ENCODE results near the gene RPL19.
A peak's percentile ranks its signal among the peaks of the same experiment; 100 is the strongest.
"Not testable (repeated sequence)": the region's sequence is repeated elsewhere in the genome, so short reads cannot be mapped to it uniquely, and the experiment has no call there.

Gene RPL19

DNA sequence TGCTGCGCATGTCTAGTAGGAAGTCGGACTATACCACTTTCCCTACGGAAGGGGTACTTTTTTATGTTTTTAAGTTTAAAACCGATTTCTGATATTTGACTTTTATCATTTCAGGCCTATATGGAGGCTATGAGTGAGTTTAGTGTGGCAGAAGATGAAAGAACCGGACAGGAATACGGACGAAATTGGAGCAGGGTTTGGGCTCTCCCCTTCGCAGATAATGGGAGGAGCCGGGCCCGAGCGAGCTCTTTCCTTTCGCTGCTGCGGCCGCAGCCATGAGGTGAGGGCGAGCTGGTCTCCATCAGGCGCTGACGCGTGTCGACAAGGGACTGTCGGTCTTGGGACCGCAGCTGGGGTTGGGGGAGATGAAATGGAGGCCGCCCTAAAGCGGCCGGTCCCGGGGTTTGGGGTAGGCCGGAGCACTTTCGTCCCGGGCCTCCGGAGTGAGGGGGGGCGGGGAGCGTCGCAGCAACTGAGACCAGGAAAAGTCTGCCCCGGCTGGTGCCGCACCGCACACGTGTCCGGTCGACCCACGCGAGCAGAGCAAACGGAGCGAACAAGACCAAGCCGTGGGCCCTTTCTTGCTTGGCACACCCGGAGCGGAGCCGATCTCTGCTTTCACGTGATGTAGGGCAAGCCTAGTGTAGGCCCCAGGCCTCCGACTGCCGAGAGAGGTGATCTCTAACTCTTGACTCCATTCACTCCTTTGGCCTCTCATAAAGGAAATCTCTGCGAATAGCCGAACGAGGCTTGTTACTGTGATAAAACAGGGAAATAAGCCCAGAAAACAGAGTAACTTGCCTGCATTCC lies at the start of gene RPL19:
Gene RPL19, plus strand, starts transcription at position 214 of the 810 bp plus-strand sequence. Its CDS starts 62 bp downstream, at position 276.
- DNase-seq = peak; percentile 84

DNA sequence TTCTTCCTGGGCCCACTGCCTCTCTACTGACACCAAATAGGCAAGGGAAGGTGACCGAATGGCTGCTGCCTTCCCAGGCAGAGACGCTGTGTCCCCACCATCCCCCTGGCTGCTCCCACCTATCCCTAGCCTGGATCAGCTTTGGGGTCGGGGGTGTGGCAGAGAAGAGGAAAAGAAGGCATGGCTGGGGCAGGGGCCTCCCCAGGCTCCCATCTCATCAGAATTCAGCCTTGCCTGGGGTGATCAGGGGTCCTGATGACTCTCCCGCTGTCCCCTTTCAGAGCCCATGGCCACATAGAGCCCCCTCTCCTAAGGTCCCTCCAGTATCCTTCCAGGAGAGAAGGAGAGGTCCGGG lies 49.3 kb upstream of the RPL19 start:
- no peak for DNase-seq

DNA sequence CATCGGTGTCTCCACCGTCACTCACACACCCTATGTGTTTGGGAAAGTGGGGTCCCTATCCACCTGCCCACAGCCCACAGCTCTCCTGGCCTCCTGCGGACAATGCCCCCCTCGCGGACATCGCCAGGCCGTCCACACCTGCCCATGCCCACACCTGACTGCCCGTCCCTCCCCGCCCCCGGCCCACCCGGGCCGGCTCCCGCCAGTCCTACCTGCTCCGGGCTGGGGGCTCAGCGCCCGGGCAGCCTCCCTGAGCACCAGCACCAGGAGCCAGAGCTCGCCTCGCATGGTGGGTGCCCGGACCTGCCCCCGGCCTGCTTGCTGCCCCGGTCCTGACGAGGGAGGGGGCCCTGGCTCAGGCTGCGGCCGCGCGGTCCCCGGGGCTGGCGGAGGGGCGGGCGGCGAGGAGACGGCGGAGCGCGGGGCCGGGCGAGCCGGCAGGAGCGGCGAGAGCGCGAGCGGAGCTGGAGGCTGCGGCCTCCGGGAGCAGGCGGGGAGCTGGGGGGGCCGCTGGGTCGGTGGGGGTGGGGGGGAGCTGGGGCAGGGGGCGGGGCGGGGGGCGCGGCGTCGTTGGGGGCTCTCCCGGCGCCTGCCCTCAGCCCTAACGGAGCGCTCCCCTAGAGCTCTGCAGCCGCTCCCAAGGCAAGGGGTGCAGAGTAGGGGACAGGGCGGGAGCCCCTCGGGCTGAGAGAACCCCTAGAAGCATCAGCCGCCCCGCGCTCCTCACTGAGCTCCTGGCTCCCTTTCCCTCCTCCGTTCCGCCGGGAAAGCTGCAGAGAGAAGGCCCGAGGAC lies 48.7 kb upstream of the RPL19 start, which contains the start of gene PLXDC1:
Gene PLXDC1, minus strand, starts transcription at position 488 of the 793 bp plus-strand sequence. Its CDS starts 200 bp downstream, at position 288.
- peak; percentile 48 for DNase-seq

DNA sequence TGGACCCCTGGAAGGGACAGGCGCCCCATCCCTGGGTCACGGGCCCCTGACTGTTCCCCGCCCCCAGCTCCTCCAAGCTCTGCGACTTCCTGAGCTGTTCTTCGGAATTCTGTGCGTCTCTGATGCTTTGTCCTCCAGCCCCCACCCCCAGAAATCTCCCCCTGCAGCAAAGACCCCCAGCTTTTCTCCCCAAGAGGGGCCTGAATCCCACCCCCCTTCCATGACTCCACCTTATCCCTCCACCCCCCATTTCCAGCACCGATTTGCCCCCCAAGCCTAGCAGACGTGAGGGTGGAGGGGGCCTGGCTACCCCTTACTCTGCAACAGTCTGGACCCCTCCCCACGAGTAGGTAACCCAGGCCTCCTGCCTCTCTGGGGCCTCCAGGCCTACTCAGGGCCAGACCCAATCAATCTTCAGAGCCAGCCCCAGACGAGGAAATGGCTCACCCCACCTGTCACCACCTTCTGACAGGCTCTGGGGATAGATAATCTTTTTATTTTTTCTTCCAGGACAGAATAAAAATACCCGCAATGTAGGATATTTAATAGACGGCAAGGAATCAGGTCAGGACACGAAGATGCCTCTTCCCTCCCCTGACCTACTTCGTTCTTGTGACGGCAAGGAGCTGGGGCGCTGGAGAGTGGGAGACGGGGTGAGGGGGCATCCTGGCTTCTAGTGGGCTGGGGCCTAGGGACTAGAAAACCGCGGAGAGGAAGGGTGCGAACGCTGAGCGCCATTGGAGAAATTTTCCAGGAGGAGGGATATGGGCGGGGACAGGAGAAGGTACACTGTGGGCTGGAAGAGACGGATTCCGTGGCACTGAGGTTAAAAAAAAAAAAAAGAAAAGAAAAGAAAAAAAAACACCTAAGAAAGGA lies 47.9 kb upstream of the RPL19 start:
- DNase-seq = peak; percentile 62

DNA sequence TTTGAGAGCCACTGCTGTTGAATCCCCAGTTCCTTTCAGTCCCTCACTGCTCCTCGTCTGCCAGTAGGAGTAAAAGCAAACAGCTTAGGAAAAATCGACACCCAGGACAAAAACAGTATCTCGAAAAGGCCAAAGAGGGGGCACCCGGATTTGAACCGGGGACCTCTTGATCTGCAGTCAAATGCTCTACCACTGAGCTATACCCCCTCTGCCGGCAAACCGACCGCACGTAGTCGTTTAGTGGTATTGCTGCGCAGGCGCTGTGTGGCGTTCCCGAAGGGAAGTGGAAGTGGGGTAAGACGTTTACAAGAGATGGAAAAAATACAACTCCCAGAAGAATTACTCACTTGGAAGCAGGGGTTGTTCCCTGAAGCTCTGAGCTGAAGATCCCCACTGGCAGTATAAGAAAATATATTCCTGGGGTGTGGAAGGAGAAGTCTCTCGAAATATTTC lies 46.5 kb upstream of the RPL19 start:
- DNase-seq = peak; percentile 93

DNA sequence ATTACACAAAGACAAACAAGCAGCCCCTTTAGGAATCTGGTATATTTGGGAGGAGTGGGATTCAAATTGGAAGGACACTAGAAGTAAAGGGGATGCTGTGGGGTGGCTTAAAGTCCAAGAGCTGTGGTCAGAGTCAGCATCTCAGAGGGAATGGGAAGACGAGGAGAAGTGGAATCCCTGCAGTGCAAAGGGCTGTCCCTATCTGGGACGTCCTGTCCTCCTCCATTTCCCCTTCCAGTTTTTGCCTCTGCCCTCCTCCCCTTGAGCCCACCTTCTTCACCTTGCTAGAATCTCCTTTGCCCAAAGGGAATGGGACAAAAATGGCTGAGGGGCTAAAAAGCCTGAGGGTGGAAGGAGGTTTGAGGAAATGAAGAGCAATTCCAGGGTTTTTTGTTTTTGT lies 44.4 kb upstream of the RPL19 start:
- no peak for DNase-seq

DNA sequence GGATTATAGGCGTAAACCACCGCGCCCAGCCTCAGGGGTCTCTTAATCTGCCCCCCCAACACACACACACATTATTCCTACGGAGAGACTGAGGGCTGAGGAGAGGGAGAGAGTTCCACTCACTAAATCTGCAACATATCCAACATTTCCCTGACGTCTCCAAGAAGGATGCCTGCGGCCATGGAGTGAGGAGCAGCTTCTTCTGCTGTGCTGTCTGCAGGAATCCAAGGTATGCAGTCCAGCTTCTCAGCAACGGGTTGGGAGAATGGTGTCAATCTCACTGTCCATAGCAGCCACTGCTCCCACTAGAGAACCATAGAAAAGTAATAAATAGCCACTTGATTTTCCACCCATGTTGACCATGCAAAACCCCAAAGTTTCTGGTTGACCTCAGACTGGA lies 43.6 kb upstream of the RPL19 start:
- no peak for DNase-seq

DNA sequence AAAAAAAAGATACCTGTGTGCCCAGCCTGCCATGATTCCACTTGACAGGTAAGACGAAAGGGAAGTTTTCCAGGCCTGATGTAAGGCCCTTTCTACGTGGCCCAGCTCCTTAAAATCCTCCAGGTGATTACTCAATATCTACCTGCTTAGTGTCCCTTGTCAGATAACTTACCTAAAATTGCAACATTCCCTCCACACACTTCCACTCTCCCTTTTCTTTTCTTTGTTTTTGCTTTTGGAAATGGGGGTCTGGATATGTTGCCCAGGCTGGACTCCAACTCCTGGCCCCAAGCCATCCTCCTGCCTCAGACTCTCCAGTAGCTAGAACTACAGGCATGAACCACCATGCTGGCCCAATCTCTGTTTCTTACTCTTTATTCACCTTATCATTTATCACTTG lies 41.5 kb upstream of the RPL19 start:
- DNase-seq = no peak

DNA sequence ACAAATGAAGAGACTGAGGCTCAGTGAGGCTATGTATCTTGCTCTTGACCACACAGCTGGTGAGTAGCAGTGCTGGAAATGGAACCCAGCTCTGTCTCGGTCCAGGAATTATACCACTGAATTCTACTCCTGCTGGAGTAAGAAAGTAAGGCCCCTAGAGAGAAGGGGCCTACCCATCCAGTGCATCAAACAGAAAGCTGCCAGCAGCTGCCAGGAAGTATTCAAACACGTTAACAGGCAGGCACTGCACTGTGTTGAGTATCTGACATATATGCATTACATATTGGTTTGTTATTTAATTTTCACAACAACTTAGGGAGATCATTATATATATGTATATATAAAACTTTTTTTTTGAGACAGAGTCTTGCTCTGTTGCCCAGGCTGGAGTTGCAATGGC lies 38.1 kb upstream of the RPL19 start:
- DNase-seq = no peak

DNA sequence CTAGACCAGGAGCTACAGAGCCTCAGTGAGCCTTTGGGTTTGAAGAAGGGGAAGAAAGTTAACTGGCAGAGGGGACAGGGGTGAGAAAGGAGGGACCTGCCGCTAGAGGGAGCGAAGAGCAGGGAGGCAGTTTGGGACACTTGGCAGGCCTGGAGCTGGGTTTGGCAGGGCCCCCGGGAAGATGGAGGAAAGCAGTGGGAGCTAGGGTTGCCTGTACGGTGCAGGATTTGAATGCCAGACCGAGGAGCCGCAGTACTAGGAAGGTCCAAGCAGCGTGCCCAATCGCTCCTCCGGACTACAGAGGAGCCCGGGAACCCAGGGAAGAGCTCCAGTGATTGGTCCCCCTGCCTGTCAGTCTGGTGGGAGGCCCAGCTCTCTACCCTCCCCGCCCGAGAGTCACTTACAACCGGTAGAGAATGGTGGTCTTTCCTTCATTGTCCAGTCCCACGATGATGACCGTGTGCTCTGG lies 35.4 kb upstream of the RPL19 start:
- peak; percentile 81 for DNase-seq

DNA sequence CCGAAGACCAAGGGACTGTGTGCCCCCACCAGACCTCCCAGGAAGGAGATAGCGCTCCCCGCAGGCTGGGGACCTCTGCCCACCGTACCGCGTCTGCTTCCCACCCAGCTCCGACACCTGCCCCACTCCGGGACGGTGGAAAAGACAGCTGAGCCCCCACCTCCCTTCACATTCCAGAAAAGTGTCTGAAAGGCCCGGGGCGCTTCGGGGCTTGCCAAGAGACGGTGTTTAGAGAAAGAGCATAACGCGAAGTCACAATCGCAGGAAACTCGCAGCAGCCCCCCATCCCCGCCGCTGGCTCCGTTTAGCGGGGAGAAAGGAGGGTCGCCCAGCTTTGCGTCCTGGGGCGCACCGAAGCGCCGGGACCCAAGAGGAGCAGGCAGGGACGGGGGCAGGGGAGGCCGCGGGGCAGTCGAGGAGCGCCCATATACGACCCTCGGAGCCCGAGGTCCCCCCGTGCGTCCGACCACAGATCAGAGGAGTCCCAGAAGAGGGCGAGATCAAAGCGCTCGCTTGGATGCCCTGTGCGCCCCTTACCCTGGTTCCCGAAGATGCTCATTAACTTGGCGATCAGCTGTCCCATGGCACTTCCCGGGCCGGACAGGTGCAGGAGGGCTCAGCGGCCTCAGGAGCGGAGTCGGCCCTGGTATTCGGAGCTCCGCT lies 34.8 kb upstream of the RPL19 start:
- no peak for DNase-seq

DNA sequence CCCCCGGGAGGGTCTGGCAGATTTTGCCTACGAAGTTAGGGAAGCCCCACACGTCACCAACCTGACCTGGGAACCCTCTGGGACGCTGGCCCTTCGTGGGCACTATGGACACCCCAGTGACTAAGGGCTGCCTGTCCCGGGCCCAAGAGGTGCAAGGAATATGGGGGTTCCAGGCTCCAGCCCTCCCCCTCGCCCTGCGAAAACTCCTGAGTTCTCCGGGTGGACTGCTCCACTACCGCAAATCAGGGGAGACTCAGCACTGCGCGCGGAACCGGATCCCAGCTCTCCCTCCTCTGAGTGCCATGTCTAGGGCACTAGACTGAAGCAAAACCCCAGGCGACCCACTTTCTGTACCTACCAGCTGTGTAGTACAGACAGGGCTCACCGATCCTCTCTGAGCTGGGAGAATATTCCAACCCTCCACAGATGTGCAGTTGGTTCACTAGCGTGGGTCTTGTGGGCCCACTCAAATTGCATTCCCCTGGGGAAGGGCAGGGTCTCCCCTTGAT lies 34.2 kb upstream of the RPL19 start, which contains the start of gene ARL5C:
Gene ARL5C, minus strand, starts transcription at position 321 of the 509 bp plus-strand sequence. CDS start 401 bp downstream, outside the sequence.
- DNase-seq = no peak

DNA sequence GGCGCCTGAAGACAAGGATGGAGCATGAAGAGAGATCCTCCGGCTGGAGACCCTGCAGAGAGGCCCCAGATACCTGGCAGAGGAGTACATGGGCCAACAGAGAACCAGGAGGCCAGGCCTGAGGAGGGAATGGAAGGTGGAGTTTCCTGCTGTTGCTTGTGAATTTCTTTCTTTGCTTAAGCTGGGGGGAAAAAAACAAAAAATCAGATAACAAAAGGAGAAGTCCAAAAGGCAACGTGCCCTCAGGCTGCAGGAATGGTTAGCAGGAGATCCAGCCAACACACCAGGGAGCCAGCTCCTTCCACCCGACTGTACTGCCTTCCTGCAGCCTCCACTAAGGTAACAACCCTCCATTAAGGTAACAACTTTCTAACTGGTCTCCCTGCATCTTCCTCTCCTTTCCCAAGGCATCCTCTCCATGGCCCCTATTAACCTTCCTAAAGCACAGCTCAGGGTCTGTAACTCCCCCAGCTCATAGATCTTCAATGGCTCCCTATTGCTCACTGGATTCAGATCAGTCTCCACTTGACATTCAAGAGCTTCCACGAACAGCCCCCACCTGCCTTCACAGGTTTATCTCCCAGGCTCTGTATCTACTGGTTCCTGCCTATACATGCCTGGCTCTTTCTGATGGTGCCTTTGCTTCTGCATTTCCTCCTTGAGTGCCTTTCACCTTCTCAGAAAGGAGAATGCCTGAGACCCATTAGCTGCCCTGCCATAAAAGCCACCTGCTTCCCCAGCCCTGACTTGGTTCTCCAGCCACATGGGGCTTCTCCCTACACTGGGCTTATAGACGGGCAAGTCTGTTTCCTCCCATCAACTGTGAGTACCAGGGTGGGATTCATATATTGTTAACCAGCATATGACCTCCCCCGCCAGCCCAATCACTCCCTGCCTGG lies 33.4 kb upstream of the RPL19 start:
- no peak for DNase-seq

DNA sequence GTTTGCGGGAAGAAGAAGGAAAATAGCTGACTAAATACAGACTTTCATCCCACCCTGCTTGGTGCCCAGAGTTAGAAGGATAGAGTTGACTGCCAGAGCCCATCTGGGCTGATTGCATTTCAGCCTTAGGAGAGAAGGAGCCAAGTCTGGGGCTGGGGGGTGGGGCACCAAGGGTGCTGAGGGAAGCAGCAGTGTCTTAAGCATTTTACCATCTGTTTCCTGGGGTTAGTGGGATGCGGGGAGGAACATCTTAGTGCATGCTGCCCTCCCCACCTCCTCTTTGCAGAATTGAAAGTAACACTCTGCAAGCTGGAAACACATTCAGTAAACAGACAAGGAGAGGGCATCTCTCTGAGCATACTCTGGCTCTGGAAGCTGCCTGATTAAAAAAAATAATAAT lies 32.6 kb upstream of the RPL19 start:
- no peak for DNase-seq

DNA sequence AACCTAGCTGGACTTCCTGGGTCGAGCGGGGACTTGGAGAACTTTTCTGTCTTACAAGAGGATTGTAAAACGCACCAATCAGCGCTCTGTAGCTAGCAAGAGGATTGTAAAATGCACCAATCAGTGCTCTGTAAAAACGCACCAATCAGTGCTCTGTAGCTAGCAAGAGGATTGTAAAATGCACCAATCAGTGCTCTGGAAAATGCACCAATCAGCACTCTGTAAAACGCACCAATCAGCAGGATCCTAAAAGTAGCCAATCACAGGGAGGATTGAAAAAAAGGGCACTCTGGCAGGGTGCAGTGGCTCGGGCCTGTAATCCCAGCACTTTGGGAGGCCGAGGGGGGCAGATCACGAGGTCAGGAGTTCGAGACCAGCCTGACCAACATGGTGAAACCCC lies 31.6 kb upstream of the RPL19 start:
- not testable (repeated sequence) for DNase-seq

DNA sequence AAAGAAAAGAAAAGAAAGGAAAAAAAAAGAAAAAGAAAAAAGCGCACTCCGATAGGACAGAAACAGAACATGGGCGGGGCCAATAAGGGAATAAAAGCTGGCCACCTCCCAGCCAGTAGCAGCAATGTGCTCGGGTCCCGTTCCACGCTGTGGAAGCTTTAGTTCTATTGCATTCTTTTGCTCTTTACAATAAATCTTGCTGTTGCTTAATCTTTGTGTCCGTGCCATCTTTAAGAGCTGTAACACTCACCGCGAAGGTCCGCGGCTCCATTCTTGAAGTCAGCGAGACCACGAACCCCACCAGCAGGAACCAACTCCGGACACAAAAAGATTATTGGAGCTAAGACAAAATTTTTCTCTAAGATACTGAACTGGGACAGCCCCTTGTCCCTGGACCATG lies 31.0 kb upstream of the RPL19 start:
- no peak for DNase-seq

DNA sequence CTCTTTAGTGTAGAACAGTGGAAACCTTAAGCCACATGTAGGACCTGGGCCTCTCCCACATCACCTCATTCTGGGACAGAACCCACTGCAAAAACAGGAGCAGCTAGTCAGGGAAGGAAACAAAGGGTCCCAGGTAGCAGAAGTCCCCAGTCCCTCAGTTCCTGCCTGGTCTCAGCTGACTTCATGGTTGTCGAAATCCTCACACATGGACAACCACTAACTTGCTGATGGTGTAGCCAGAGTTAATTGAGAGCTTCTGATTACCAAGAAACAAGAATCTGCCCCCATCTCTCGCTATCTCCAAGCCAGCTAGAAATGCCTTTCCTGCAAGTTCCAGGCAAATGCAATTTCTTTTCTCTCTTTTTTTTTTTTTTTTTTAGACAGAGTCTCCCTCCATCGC lies 30.6 kb upstream of the RPL19 start:
- no peak for DNase-seq

DNA sequence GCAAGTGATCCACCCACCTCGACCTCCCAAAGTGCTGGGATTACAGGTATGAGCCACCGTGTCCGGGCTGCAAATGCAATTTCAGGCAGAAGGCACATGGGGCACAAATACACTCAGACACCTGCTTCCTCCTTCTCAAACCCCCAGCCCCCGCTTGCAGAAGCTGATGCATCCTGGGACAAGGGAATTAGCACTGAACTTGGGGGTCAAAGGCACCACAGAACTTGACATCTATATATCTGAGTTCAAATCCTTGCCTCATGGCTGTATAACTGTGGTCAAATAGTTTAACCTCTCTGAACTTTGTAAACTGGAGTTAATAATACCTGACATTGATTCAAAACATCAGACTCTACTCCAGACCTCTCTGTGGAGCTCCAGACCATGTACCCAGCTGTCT lies 30.0 kb upstream of the RPL19 start:
- no peak for DNase-seq

DNA sequence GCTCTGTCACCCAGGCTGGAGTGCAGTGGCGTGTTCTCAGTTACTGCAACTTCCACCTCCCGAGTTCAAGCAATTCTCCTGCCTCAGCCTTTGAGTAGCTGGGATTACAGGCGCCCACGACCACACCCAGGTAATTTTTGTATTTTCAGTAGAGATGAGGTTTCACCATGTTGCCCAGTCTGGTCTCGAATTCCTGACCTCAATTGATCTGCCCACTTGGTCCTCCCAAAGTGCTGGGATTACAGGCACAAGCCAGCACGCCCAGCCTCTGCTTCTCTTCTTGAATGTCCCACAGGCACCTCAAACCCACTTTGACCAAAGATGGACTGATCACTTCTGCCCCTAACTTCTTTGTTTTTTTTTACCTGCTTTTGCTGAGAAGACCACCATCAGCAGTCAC lies 29.5 kb upstream of the RPL19 start:
- no peak for DNase-seq

DNA sequence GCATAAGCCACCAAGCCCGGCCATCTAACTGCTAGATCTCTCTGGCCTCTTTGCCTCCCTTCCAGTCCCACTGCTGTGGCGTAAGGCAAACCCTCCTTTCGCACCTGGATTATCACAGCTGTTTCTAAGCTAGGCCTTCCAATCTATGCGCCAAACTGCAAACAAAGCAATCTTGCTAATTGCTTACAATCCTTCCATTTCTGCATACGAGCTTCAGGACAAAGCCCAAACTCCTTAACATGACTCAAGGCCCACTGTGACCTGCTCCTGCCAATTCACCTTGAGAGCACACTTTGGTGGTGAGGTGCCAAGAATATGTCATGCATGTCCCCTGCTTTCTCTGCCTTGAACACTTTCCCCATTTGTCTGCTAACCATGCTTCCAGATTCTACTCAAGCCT lies 28.1 kb upstream of the RPL19 start:
- no peak for DNase-seq

DNA sequence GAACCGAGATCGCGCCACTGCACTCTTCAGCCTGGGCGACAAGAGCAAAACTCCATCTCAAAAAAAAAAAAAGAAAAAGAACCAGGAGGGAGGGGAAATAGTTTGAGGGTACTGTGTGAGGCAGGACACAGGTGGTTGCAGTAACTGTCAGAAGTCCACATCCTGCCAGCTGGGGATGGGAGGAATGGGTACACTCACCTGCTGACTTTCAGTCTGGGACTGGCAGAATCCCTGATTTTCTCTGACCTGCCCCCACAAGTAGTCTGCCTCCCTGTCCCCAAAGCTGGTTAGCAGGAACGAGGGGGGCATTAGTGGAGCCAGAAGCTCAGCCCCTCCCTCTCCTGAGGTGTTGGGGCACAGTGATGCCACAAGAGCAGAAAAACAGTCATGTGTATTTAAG lies 27.0 kb upstream of the RPL19 start:
- DNase-seq = no peak

Data from CD4-positive, alpha-beta T cell treated with Interleukin-17A for 4 hours (primary cell).